HG03378 (cell line): ENCODE measurements around the gene GDF11.

ENCODE experiments used
- ATAC-seq: cut with Tn5 transposase; IDR thresholded peaks from one replicate; pipeline ENCODE4 v1.9.1; 2021; ENCODE audit warnings: mild to moderate bottlenecking, moderate library complexity; ENCODE audit not compliant: unreplicated experiment

GDF11 gene

GRCh38 chr12:55706568-55707218 is 36.2 kb upstream of the GDF11 start:
- ATAC-seq = no peak

GRCh38 chr12:55707219-55707671 is 35.7 kb upstream of the GDF11 start:
- no peak for ATAC-seq

- no peak for ATAC-seq
Observed at GRCh38 chr12:55707841-55708694, 34.9 kb upstream of the GDF11 start, which contains the start of gene ITGA7. Gene ITGA7, minus strand, starts transcription at chr12:55707904. Its CDS starts 222 bp downstream, at chr12:55707682.

GRCh38 chr12:55708695-55709233 is 34.2 kb upstream of the GDF11 start:
- no peak for ATAC-seq

- ATAC-seq = no peak
Observed at GRCh38 chr12:55711786-55712553, 31.0 kb upstream of the GDF11 start.

GRCh38 chr12:55712700-55713415 is 30.1 kb upstream of the GDF11 start:
- ATAC-seq = no peak

GRCh38 chr12:55713721-55714120 is 29.2 kb upstream of the GDF11 start:
- no peak for ATAC-seq

GRCh38 chr12:55715169-55715764 is 27.7 kb upstream of the GDF11 start:
- no peak for ATAC-seq

- peak; percentile 59 for ATAC-seq
Observed at GRCh38 chr12:55715833-55716581, 26.9 kb upstream of the GDF11 start, which contains the start of gene BLOC1S1. Gene BLOC1S1, plus strand, starts transcription at chr12:55716046. Its CDS starts 6 bp downstream, at chr12:55716052.

GRCh38 chr12:55716582-55716957 is 26.4 kb upstream of the GDF11 start:
- no peak for ATAC-seq

- no peak for ATAC-seq
Observed at GRCh38 chr12:55717011-55718007, 25.6 kb upstream of the GDF11 start.

- ATAC-seq = no peak
Observed at GRCh38 chr12:55718015-55718414, 24.9 kb upstream of the GDF11 start.

GRCh38 chr12:55718624-55719275 is 24.2 kb upstream of the GDF11 start:
- ATAC-seq = no peak

GRCh38 chr12:55719371-55719770 is 23.6 kb upstream of the GDF11 start:
- no peak for ATAC-seq

GRCh38 chr12:55720071-55720564 is 22.8 kb upstream of the GDF11 start, which contains the start of gene RDH5:
Gene RDH5, plus strand, starts transcription at chr12:55720393. Its CDS starts 792 bp downstream, at chr12:55721185.
- no peak for ATAC-seq

- ATAC-seq = no peak
Observed at GRCh38 chr12:55720894-55721444, 22.0 kb upstream of the GDF11 start.
